A549 (cell line): ENCODE measurements around the gene NAGPA. TPM values are rescaled to one million over a fixed set of nuclear protein-coding genes. Genes with fewer than 3 reads are reported as not detected.

Experiments used
- ATAC-seq, 2 experiments: fragments of 200-7000 bp in 1 of 2; fragments of >200 bp in 1 of 2; cut with Nextera tagmentation in 1 of 2; cut with Tn5 transposase in 1 of 2; 3 replicates each; pipeline versions ENCODE4 v1.8.0 to v1.9.1; 2018 to 2020; ENCODE audit warnings: mild to moderate bottlenecking in 1 of 2, moderate library complexity in 1 of 2
- CTCF ChIA-PET: fragments of 300-600 bp; sonication (Branson Sonifier 250); formaldehyde crosslinking; extraction: SDS; loops from one replicate; lab custom pipeline; 2021; ENCODE audit warnings: antibody characterized with exemption, inconsistent platforms; lab: Yijun Ruan, JAX
- POLR2A ChIA-PET: fragments of 350-600 bp; formaldehyde crosslinking; extraction: SDS; loops from one replicate; lab custom pipeline; 2021; ENCODE audit warnings: antibody characterized with exemption, inconsistent platforms; lab: Yijun Ruan, JAX
- DNase-seq, 2 experiments: peaks; one replicate each; pipeline versions ENCODE4 v3.0.0 to v3.0.0-alpha.2; 2011 to 2016; ENCODE audit warnings: low read depth in 1 of 2, low spot score in 1 of 2
- FAIRE-seq: peaks from 2 replicates; lab custom pipeline; 2011; peaks lifted over from hg19 to GRCh38; lab: Jason Lieb, UNC
- H3K27ac ChIP-seq, 2 experiments: fragments of >200 bp; sonication (Bioruptor Twin); formaldehyde crosslinking; 3 replicates each; pipeline ENCODE4 v1.5.1; 2016 to 2017
- H3K4me1 ChIP-seq: fragments of >200 bp; sonication (Bioruptor Twin); formaldehyde crosslinking; 3 replicates; pipeline ENCODE4 v1.6.1; 2016
- H3K4me2 ChIP-seq: fragments of >200 bp; sonication (Bioruptor Twin); formaldehyde crosslinking; 3 replicates; pipeline ENCODE4 v1.6.1; 2016
- H3K4me3 ChIP-seq: fragments of >200 bp; sonication (Bioruptor Twin); formaldehyde crosslinking; 3 replicates; pipeline ENCODE4 v1.5.1; 2016
- H3K9me3 ChIP-seq: fragments of >200 bp; sonication (Bioruptor Twin); formaldehyde crosslinking; 3 replicates; pipeline ENCODE4 v1.6.1; 2016
- CEBPB ChIP-seq, 2 experiments: fragments of >200 bp in 1 of 2; sonication (Bioruptor Twin) in 1 of 2; formaldehyde crosslinking in 1 of 2; IDR thresholded peaks; 2 replicates each; pipeline ENCODE4 v1.6.1; 2012 to 2016
- HDAC2 ChIP-seq: fragments of 200-600 bp; sonication (generic); IDR thresholded peaks from 2 replicates; pipeline ENCODE4 v1.6.1; 2016
- NPAS2 ChIP-seq: fragments of 250-450 bp; sonication (Bioruptor Pico); IDR thresholded peaks from 2 replicates; pipeline ENCODE4 v1.8.0; 2022; ENCODE audit warnings: mild to moderate bottlenecking, moderate library complexity, borderline replicate concordance
- RFX5 ChIP-seq: fragments of 450-650 bp; IDR thresholded peaks from 2 replicates; pipeline ENCODE4 v1.7.1; 2014; ENCODE audit warnings: antibody characterized with exemption, mild to moderate bottlenecking, moderate library complexity
- WGBS: methylation state at CpG from one replicate; pipeline ENCODE4 v1.1.6; 2017; ENCODE audit errors: missing lambda C conversion rate; 5-methylcytosine and 5-hydroxymethylcytosine counted together
- polyA plus RNA-seq, 4 experiments: library from polyadenylated mRNA; depleted of rRNA in 3 of 4; stranded (reverse); fragments of >200 nt; fragmentation: RNase III in 1 of 4; extraction: RNeasy Plus Mini Kit Qiagen cat#74134 plus additional on column Dnase treatment in 1 of 4; gene quantifications; 2 replicates in 3 of 4; 3 replicates in 1 of 4; pipeline ENCODE4 v1.2.3, GENCODE V29; 2011 to 2017

The NAGPA gene
- polyA plus RNA-seq, 2 of the 4 experiments (the other 2 are of a cell fraction): 6.5 to 17.3 TPM

DNA sequence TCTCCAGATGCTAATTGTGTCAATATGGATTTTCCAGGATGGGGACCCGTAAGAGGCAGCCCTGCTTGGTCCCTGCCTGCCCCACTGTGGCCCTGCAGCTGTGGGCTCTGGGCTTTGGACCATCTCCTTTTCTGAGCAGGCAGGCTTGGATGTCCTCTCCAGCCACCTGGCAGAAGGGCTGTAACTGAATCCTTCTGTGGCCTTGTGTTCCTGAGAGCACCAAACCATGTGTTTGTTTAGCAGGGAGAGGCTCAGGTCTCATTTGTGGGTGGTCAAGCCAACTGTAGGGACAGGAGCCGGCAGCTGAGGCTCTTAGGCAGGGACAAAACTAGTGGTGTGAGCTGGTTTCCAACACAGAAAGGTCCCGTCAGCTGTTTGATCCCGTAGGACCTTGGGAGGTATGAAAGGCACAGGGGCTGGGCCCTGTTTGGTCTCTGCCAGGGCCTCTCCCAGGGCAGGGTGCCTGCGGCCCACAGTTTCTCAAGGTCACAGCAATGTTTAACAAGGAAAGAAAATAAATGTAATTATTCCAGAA is 57.1 kb downstream of the NAGPA start (continued):
- TF ChIP-seq NPAS2: no peak

DNA sequence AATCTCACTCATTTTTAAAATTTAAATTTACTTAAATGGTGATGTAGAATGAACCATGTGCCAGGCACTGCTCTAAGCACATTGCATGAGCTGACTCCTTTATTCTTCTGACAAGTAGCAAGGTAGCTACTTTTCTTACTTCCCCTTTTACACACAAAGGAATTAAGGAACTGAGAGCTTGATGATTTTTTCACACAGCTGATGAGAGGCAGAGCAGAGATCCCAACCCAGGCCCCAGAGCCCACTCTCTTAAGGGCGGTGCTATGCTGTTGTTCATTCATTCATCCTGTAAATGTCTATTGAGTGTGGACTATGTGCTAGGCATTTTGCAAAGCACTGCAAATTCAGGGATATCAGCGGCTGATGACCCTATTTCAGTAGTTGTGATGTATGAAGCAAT is 57.7 kb downstream of the NAGPA start:
- no peak overlapping the region for H3K27ac ChIP-seq
- H3K4me3 ChIP-seq: no peak overlapping the region
- ATAC-seq (no peak), DNase-seq (no peak), FAIRE-seq (no peak)
- ChIA-PET CTCF (interaction anchor here (1.0 kb wide), 1 partner anchor 20 kb away, joined by 3 read pairs; no protein-coding TSS in a partner anchor), POLR2A (no interaction called here)
- no peaks in the 10 kb centered on the region for H3K9me3 ChIP-seq
- no peaks in the 10 kb centered on the region for H3K4me1 ChIP-seq
- 50% methylated on average over 2 of the region's 2 CpGs for WGBS
- TF ChIP-seq HDAC2: no peak
- TF ChIP-seq CEBPB (IDR thresholded peaks at IDR 0.05): no peak
- TF ChIP-seq RFX5: no peak
- no peak overlapping the region for H3K4me2 ChIP-seq

Other genes with a start within 250 kb of the NAGPA start
- not detected in 2 replicates for gene SEPTIN12, start 245.6 kb downstream of the NAGPA start, polyA plus RNA-seq (2011; rRNA removed)
- 0.14 TPM in 1 of 3 replicates, not detected in the others for gene SEPTIN12, start 245.6 kb downstream of the NAGPA start, polyA plus RNA-seq (2017; fragmentation: RNase III; extraction: RNeasy Plus Mini Kit Qiagen cat#74134 plus additional on column Dnase treatment)
- gene SMIM22, start 238.6 kb downstream of the NAGPA start, polyA plus RNA-seq (2011; rRNA removed): not detected in 2 replicates
- not detected in 3 replicates for gene SMIM22, start 238.6 kb downstream of the NAGPA start, polyA plus RNA-seq (2017; fragmentation: RNase III; extraction: RNeasy Plus Mini Kit Qiagen cat#74134 plus additional on column Dnase treatment)
- 7.2 and 7.9 TPM in 2 replicates for gene ROGDI, start 231.3 kb downstream of the NAGPA start, polyA plus RNA-seq (2011; rRNA removed)
- gene ROGDI, start 231.3 kb downstream of the NAGPA start, polyA plus RNA-seq (2017; fragmentation: RNase III; extraction: RNeasy Plus Mini Kit Qiagen cat#74134 plus additional on column Dnase treatment): 12.4 to 18.9 TPM (median 15.1 TPM) in 3 replicates
- gene GLYR1, start 186.6 kb downstream of the NAGPA start, polyA plus RNA-seq (2011; rRNA removed): 33.8 and 37.1 TPM in 2 replicates
- gene GLYR1, start 186.6 kb downstream of the NAGPA start, polyA plus RNA-seq (2017; fragmentation: RNase III; extraction: RNeasy Plus Mini Kit Qiagen cat#74134 plus additional on column Dnase treatment): 52.0 to 55.1 TPM (median 54.5 TPM) in 3 replicates
- 14.2 and 15.9 TPM in 2 replicates for gene UBN1, start 186.5 kb downstream of the NAGPA start, polyA plus RNA-seq (2011; rRNA removed)
- gene UBN1, start 186.5 kb downstream of the NAGPA start, polyA plus RNA-seq (2017; fragmentation: RNase III; extraction: RNeasy Plus Mini Kit Qiagen cat#74134 plus additional on column Dnase treatment): 18.0 to 20.0 TPM (median 18.3 TPM) in 3 replicates
- gene PPL, start 96.8 kb downstream of the NAGPA start, polyA plus RNA-seq (2011; rRNA removed): 2.6 and 2.7 TPM in 2 replicates
- gene PPL, start 96.8 kb downstream of the NAGPA start, polyA plus RNA-seq (2017; fragmentation: RNase III; extraction: RNeasy Plus Mini Kit Qiagen cat#74134 plus additional on column Dnase treatment): 1.8 to 2.9 TPM (median 2.0 TPM) in 3 replicates
- gene SEC14L5, start 75.6 kb downstream of the NAGPA start, polyA plus RNA-seq (2011; rRNA removed): 0.05 and 0.07 TPM in 2 replicates
- 0.03 TPM in 3 replicates for gene SEC14L5, start 75.6 kb downstream of the NAGPA start, polyA plus RNA-seq (2017; fragmentation: RNase III; extraction: RNeasy Plus Mini Kit Qiagen cat#74134 plus additional on column Dnase treatment)
- not detected in 2 replicates for gene C16orf89, start 32.0 kb upstream of the NAGPA start, polyA plus RNA-seq (2011; rRNA removed)
- gene C16orf89, start 32.0 kb upstream of the NAGPA start, polyA plus RNA-seq (2017; fragmentation: RNase III; extraction: RNeasy Plus Mini Kit Qiagen cat#74134 plus additional on column Dnase treatment): not detected in 3 replicates
- 30.9 and 35.5 TPM in 2 replicates for gene ALG1, start 37.9 kb upstream of the NAGPA start, polyA plus RNA-seq (2011; rRNA removed)
- gene ALG1, start 37.9 kb upstream of the NAGPA start, polyA plus RNA-seq (2017; fragmentation: RNase III; extraction: RNeasy Plus Mini Kit Qiagen cat#74134 plus additional on column Dnase treatment): 29.6 to 33.4 TPM (median 31.7 TPM) in 3 replicates
- 14.8 and 15.5 TPM in 2 replicates for gene EEF2KMT, start 63.9 kb upstream of the NAGPA start, polyA plus RNA-seq (2011; rRNA removed)
- 22.1 to 24.9 TPM (median 22.6 TPM) in 3 replicates for gene EEF2KMT, start 63.9 kb upstream of the NAGPA start, polyA plus RNA-seq (2017; fragmentation: RNase III; extraction: RNeasy Plus Mini Kit Qiagen cat#74134 plus additional on column Dnase treatment)